Lower lobe of right lung (tissue), 2 donors: ENCODE data around the gene FADS3. TPM values are rescaled to one million over a fixed set of nuclear protein-coding genes. Genes with fewer than 3 reads are reported as not detected.
A peak's percentile ranks its signal among the peaks of the same experiment; 100 is the strongest.

Experiments used
- ATAC-seq, 2 donors: fragments of 200-7000 bp; cut with Tn5 transposase; one replicate each; pipeline ENCODE4 v1.9.1; 2020 to 2022; ENCODE audit warnings: mild to moderate bottlenecking in 2 of 2, moderate library complexity in 2 of 2
- DNase-seq: peaks from one replicate; pipeline ENCODE4 v3.0.0-alpha.2; 2020
- H3K27ac ChIP-seq: fragments of 200-600 bp; one replicate; pipeline ENCODE4 v1.8.0; 2022
- H3K27me3 ChIP-seq: fragments of 200-600 bp; one replicate; pipeline ENCODE4 v1.8.0; 2022; ENCODE audit warnings: low read depth
- H3K36me3 ChIP-seq: fragments of 200-600 bp; one replicate; pipeline ENCODE4 v1.8.0; 2022; ENCODE audit warnings: mild to moderate bottlenecking
- H3K4me1 ChIP-seq: fragments of 200-600 bp; one replicate; pipeline ENCODE4 v1.8.0; 2022
- H3K4me3 ChIP-seq: fragments of 200-600 bp; one replicate; pipeline ENCODE4 v1.8.0; 2022; ENCODE audit warnings: mild to moderate bottlenecking
- H3K9me3 ChIP-seq: fragments of 200-600 bp; one replicate; pipeline ENCODE4 v1.8.0; 2022
- intact Hi-C: fragments of 100-400 bp; cut with DNase I; formaldehyde crosslinking; loops from one replicate; pipeline ENCODE4 v1.11.0; 2022
- total RNA-seq: library from RNA; stranded (reverse); fragmentation: NEBNext Ultra II Directional; extraction: Animal tissue kit (Norgen Biotek cat#: 25700); gene quantifications from one replicate; pipeline ENCODE4 v1.2.1, GENCODE V29; 2021
- TF ChIP-seq, protein P1 (sequence below): fragments of 200-600 bp; IDR thresholded peaks from one replicate; pipeline ENCODE4 v1.8.0; 2022; ENCODE audit warnings: antibody characterized with exemption, mild to moderate bottlenecking
- donor health status: DM: no; HTN: yes; CAD: no; lungs with severe emphysema.

FADS3 gene
- total RNA-seq, 1 donor from 2014 or later, result 50.1 TPM

DNA sequence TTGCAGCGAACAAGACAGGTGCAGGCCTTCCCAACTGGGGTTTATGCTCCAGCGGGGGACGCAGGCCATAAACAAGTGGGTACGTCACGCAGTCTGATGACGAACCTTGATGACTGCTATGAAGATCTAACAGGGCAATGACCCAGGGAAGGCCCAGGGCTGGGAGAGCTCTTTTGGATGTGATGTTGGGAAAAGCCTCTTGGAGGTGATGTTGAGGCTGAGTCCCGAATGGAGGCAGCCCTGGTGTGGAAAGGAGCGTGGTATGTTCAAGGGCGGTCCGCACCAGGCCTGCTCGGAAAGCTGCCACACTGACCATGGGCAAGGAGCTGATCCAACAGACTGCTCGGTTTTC is 57.4 kb downstream of the FADS3 start:
- DNase-seq (no peak), ATAC-seq (no peak)
- TF ChIP-seq, protein P1, sequence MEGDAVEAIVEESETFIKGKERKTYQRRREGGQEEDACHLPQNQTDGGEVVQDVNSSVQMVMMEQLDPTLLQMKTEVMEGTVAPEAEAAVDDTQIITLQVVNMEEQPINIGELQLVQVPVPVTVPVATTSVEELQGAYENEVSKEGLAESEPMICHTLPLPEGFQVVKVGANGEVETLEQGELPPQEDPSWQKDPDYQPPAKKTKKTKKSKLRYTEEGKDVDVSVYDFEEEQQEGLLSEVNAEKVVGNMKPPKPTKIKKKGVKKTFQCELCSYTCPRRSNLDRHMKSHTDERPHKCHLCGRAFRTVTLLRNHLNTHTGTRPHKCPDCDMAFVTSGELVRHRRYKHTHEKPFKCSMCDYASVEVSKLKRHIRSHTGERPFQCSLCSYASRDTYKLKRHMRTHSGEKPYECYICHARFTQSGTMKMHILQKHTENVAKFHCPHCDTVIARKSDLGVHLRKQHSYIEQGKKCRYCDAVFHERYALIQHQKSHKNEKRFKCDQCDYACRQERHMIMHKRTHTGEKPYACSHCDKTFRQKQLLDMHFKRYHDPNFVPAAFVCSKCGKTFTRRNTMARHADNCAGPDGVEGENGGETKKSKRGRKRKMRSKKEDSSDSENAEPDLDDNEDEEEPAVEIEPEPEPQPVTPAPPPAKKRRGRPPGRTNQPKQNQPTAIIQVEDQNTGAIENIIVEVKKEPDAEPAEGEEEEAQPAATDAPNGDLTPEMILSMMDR, result no peak
- Histone ChIP-seq H3K27ac (peak overlapping the region; percentile 69), H3K27me3 (peaks cover 9% of the 10 kb centered on the region), H3K4me1 (peaks cover 35% of the 10 kb centered on the region), H3K4me3 (no peak overlapping the region), H3K36me3 (no peaks in the 10 kb centered on the region), H3K9me3 (no peaks in the 10 kb centered on the region)
- intact Hi-C loops, result no loop called here

- peak overlapping the region; percentile 69 for H3K27ac ChIP-seq
- H3K27me3 ChIP-seq, result peaks cover 13% of the 10 kb centered on the region
- intact Hi-C loops, result no loop called here
- TF ChIP-seq, protein P1, result no peak
- DNase-seq, result no peak
- no peak overlapping the region for H3K4me3 ChIP-seq
- H3K4me1 ChIP-seq, result peaks cover 39% of the 10 kb centered on the region
- no peaks in the 10 kb centered on the region for H3K36me3 ChIP-seq
- H3K9me3 ChIP-seq, result no peaks in the 10 kb centered on the region
- ATAC-seq, result no peak
Measured at GRCh38 chr11:61833471-61833870, 57.9 kb downstream of the FADS3 start.

- intact Hi-C loops, result no loop called here
- Histone ChIP-seq H3K4me1 (peaks cover 44% of the 10 kb centered on the region), H3K4me3 (no peak overlapping the region), H3K36me3 (no peaks in the 10 kb centered on the region), H3K27ac (no peak overlapping the region), H3K27me3 (peaks cover 17% of the 10 kb centered on the region), H3K9me3 (no peaks in the 10 kb centered on the region)
- ATAC-seq (no peak), DNase-seq (no peak)
- TF ChIP-seq, protein P1, result no peak
Measured at GRCh38 chr11:61832754-61833153, 58.6 kb downstream of the FADS3 start.

DNA sequence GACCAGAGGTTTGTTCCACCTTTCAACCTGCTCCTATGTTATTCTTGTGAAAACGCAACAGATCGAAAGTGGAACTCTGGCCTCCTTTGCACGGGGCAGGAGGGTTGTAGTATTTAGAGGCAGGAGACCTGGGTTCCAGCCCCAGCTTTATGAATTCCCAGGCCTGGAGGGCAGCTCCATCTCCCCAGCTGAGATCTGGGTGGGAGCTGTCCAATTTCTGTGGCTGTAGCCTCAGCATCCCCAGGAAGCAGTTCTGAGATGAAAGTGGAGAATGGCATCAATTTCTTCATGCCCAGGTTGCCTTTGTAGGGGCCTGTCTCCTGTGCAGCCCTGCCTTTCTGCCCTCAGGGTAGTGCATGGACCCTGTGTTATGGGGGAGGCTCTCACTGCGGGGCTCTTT is 59.1 kb downstream of the FADS3 start:
- Histone ChIP-seq H3K9me3 (no peaks in the 10 kb centered on the region), H3K27me3 (peaks cover 17% of the 10 kb centered on the region), H3K36me3 (no peaks in the 10 kb centered on the region), H3K4me3 (no peak overlapping the region), H3K27ac (no peak overlapping the region), H3K4me1 (peaks cover 50% of the 10 kb centered on the region)
- DNase-seq (no peak), ATAC-seq (no peak)
- TF ChIP-seq, protein P1, result no peak
- intact Hi-C loops, result no loop called here

DNA sequence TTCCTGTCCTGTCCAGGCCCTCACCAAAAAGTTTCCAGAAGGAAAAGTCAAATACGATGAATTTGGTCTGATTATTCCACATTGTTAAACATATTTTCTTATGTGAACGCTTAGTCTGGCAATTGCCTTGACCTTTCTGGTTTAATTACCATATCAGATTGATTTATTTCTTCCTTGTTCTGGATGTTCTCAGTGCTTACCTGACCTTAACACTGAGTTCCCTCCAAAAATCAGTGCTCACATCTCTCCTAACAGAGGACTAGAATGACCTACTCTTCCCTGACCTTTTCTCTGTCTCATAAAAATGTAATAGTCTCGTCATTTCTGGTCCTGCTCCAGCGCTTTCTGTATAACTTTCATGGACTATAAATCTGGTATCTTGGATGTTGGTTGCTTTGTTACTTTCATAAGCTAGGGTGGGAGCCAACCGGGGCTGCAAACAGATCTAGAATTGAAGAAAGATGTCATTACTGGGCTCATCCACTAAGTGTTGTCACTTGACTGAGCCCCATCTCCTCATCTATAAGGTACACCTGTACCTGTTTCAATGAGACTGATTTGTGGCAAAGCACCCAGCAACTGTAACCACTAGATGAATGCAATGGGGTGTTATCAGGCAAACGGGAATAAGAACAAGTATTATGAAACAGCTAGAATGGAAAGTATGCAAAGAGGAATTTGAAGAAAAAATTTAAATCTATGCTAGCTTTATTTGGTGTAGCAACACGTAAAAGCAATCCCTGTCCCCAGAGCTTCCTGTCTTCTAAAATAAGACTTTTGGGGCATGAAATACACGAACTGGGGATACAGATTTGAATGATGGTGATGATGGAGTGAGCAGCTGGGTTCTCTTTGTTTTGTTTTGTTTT is 60.9 kb downstream of the FADS3 start:
- ATAC-seq (no peak), DNase-seq (no peak)
- intact Hi-C loops, result no loop called here
- peaks cover 17% of the 10 kb centered on the region for H3K27me3 ChIP-seq
- H3K36me3 ChIP-seq, result no peaks in the 10 kb centered on the region
- H3K27ac ChIP-seq, result peak overlapping the region; percentile 40
- peaks cover 54% of the 10 kb centered on the region for H3K4me1 ChIP-seq
- peak overlapping the region; percentile 67 for H3K4me3 ChIP-seq
- no peaks in the 10 kb centered on the region for H3K9me3 ChIP-seq
- TF ChIP-seq, protein P1, result no peak
